CD4-positive, alpha-beta T cell treated with Interleukin-4 for 4 hours (primary cell): ENCODE measurements around the gene GSDME.
"Not testable (repeated sequence)": the region's sequence is repeated elsewhere in the genome, so short reads cannot be mapped to it uniquely, and the experiment has no call there.

Experiments used
- DNase-seq: peaks from one replicate; pipeline ENCODE4 v3.0.0-alpha.2; 2020

Gene GSDME

DNA sequence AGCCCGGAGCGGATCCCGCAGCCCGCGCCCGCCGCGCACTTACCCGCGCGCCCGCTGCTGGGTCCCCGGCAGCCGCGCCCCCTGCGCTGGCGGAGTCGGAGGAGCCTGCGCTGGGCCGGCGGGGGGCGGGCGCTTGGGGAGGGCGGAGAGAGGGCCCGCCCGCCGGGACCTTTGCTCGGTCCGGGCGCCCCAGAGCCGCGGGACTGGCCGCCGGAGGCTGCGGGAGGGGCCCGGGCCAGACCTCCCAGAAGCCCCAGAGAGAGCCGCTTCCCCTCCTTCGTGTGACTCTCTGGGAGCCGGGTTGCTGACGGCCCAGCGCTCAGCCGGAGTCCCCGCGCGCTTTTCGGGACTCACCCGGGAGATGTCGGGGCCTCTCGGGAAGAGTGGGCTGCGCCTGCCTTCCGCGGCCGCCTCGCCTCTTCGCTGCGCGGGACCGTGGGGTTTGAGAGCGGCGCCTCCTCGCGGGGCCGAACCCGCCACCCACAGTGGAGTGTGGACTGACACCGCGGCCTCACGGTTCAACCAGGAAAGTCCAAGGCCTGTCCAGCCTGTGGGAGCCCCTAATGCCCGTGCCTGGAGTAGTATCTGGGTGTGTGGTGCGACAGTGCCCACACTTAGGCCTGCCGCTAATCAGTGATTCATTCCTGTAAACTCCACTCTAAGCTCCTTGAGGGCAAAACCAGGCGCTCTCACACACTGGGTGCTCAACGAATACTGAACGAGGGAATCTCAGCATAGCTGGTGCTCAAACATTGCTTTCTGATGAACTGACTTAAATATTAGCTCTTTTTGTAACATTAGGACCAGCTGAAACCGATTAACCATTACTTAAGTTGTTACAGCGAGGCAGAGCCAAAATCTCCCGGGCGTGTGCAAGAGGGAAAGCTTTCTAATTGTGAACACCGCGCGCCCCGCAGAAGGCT, at the start of gene GSDME:
Gene GSDME (minus strand): TSS at position 112 of the 923 bp plus-strand sequence. CDS start 7,690 bp downstream, outside the sequence.
- no peak for DNase-seq

DNA sequence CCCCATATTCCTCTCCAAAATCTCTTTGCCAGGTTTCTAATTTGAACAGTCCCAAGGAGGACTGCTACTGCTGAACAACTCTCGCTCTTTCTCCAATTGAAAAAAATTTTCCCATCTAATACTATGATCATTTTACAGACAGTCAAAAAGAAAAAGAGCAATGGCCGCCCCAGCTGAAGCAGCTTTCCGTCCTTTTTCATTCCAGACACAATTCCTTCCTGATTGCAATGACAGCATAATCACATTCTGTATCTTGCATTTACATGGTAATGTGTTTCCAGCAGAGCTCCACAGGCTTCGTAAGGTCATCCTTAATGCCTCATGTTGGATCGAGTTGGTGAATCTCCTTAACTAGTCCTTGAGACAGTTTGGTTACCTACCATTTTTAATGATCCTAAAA, 45.0 kb upstream of the GSDME start:
- no peak for DNase-seq

DNA sequence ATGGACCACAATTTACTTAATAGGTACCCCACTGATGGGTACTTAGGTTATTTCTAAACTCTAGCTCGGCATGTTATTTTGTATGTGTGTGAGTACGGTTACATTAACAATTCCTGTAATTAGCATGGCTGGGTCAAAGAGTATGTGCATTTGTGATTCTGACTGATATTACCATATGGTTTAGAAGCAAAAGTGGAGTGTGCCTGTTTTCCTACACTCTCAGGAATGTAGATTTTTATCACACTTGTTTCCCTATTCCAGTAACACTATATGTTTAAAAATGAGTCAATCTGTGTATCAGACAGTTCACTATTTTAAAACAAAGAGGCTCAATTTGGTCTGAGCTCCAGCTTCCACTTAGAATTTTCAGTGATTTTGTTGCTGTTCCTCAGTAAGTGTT, 44.6 kb upstream of the GSDME start:
- no peak for DNase-seq

DNA sequence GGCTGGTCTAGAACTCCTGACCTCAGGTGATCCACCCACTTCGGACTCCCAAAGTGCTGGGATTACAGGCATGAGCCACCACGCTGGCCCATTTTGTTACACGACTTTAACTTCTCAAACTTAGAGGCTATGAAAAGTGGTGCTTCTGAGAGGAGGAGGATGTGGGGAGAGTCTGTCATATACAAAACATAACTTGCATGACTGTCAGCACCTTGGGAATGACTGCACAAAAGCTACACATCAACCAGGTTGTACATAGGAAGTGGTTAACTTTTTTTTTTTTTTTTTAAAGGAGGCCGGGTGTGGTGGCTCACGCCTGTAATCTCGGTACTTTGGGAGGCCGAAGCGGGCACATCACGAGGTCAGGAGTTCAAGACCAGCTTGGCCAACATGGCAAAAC, 43.4 kb upstream of the GSDME start:
- no peak for DNase-seq

DNA sequence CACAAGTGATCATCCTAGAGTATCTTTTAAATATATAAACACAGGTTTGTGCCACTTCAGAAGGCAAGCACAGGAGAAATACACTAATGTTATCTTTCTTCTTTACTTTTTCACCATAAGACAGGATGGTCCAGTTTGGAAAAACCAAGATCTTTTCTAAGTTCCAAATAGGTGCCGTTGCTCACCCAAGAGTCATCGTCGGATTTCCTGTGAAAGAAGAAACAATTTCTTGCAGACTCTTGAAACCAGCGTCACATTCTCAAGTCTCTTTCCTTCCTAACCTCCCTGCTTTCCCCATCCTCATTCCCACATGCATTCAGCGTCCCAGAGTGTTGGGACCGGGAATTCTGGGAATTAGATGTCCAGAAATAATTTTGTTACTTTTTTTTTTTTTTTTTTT, 42.8 kb upstream of the GSDME start:
- no peak for DNase-seq

DNA sequence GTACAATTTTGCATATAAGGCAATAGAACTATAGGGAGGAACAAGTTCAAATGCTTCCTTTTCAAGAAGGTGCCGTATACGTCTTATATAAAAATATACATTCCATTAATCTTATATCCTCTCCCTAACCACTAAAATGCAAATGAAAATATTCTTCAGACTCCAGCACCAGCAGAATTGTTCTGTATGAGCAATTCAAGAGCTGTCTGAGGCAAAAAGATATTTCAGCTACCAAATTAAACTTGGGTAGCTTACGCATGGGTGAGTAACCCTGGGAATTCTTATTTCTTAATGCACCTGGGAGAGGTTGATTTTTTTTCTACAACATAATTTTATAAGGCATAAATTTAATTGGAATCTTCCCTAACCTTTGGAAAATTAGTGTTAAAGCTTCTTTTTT, 42.2 kb upstream of the GSDME start:
- DNase-seq, result no peak

DNA sequence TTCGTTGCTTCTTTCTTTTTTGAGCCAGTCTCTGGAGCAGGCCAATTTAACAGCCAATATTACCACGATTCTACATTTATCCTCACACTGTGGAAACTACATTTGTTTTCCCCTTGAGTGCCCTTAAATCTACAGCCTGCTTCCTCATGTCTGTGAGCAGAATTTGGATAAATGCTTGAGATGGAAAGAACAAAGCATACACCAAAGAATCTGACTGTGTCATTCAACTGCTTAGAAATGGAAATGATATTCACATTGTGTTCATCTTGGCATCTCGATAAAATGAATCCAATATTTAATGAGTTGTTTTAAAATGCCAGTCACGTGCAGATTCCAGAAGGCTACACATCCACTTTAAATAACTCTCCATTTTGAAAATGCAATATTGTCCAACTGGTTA, 41.0 kb upstream of the GSDME start:
- no peak for DNase-seq

DNA sequence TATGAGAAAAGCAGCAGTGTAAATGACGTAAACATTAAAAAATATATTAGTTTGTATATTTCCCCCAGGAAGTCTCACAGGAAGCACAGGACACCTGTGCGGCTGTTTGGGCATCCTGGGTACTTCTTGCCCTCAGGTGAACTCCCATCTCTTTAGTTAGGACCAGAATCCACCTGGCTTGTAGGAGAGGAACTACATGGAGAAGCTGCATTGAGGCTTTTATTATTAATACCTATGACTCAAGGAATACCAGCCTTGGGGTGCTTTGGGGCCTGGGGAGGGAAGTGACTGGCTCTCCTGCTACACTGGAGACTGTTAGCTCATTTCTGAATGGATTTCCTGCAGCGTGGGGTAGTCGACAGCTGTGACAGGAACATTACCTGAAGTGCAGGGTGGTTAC, 40.0 kb upstream of the GSDME start:
- DNase-seq, result no peak

DNA sequence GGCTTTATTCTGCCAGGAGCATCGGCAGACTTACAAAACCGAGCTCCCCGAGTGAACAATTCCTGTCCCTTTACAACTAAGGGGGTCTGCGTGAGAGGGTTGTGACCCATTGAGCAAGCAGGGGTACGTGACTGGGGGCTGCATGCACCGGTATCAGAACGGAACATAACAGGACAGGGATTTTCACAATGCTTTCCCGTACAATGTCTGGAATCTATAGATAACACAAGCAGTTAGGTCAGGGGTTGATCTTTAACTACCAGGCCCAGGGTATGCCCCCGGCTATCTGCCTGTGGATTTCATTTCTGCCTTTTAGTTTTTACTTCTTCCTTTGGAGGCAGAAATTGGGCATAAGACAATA, 38.1 kb upstream of the GSDME start:
- no peak for DNase-seq

DNA sequence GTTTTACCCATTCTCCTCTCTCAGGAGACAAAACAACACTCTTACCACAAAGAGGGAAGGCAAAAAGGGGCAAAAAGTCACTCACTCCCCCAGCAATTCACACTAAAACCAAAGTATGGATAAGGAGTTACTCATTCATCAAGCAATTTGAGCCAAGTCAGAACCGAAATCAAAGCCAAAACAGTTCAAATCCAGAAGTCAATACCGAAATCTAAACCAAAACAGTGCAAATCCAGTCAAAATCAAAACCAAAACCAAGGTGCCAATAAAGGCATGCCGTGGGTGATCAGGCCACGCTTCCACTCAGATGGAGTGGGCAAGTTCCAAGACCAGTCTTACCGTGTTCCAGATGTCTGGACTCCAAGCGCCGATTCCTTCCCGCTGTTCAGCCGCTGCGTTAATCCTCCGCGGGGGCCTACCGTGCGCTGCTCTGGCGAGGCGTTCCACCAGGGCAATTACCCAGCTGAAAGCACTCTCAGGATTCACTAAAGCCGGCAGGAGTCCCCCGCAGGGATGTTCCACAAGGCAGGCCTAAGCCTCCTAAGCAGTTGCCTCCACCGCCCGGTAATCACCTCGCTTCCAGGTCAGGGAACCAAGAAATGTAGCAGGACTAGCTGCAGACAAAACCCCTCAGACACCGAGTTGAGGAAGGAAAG, 37.6 kb upstream of the GSDME start:
- DNase-seq, result not testable (repeated sequence)

DNA sequence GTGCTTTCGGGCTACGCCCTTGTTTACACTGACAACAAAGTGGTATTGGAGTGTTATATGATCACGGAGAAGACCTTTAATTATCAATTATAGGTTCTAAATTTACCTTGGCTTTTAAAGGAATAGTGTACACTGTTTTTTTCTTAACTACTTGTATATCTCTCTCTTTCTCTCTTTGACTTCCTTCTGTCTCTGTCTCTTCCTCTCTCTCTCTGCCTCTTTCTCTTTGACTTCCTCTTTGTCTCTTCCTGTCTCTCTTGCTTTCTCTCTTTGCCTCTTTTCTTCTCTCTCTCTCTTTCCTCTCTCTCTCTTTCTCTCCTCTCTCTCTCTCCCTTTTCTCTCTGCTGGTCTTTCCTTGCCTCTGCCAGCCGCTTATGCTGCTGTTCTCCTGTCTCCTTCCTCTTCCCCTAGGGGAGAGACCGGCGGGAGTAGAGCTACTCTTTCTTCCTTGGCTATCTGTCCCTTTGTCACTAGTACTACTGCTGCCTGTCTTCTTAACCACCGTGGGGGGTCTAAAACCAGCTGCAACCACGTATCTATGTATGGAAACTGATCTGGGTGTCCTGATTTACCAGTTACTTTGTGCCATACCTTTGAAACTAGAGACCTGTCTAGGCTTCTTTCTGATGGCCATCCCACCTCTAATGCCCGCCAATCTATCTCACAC, 36.9 kb upstream of the GSDME start:
- no peak for DNase-seq

DNA sequence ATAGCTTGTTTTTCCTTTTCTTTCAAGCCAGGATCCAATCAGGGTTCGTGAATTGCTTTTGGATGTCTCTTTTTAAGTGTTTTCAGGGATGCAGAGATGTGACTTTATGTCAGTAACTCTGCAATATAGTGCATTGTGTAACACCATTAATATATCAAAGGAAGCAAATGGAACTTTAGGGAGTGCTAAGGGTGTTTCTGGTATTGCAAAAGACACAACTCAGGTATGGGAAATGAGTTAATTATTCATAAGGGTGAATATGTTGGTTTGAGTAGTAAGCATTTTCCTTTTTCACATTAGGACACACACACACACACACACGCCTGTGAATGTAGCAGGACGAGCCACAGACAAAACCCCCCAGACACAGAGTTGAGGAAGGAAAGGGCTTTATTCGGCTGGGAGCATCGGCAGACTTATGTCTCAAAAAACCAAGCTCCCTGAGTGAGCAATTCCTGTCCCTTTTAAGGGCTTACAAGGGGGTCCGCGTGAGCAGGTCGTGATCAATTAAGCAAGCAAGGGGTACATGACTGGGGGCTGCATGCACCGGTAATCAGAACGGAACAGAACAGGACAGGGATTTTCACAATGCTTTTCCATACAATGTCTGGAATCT, 31.8 kb upstream of the GSDME start:
- no peak for DNase-seq

DNA sequence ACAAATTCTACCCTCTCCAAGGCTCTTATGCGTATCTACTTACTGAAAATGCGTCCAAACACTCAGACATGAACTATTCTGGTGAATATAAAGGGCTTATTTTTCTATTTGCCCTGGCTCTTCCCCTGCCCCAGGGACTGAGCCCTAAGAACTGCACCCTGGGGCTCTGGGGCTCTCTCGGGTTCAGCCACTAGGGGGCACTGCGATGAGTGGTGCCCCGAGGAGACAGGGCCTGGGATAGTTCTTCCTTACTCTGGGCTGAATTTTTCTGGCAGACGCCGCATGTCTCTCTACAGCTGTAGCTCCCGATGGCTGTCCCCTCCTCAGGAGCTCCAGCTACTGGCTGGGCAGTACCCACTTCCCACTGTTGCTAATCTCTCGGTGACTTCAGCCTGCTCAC, 30.8 kb upstream of the GSDME start:
- DNase-seq, result no peak

DNA sequence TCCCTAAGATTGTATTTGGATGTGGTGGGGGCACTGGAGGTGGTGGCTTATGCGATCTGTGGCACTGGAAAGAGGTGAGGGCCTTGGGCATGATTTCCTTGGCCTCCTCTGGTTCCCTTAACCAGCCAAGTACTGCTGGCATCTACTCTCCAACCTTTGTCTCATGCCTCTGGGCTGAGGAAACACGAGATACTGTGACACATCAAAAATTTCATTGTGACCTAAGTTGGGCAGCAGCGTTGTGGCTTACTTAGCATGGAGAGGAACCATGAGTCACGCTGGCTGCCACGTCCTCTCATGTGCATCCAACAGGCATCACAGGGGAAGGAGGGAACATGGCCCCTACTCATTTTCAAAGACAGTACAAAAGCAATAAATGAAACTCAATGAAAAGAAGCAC, 29.7 kb upstream of the GSDME start:
- no peak for DNase-seq

DNA sequence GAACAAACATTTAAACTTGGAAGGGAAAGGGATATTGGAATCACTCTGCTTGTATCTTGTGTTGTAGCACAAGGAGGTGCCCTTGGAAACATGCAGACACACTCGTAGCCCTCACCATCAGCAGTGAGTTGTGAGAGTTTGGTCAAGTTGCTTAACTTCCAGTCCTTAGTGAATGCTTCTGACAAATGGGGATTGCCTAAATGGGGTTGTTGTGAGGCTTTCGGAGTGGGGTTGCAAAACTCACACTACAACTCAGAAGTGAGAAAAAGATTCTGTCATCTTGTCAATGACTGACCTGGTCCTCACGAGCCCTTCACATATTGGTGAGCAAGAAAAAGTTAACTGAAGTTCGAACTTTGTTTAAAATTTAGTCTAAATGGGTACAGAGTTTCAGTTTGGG, 29.0 kb upstream of the GSDME start:
- no peak for DNase-seq

DNA sequence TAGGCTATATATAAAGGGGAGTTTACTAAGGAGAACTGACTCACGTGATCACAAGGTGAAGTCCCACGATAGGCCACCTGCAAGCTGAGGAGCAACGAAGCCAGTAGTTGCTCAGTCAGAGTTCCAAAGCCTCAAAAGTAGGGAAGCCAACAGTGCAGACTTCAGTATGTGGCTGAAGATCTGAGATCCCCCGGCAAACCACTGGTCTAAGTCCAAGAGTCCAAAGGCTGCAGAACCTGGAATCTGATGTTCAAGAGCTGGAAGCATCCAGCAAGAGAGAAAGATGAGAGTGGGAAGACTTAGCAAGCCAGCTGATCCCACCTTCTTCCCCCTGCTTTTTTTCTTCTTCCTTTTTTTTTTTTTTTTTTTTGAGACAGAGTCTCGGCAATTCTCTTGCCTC, 27.0 kb upstream of the GSDME start:
- DNase-seq, result no peak

DNA sequence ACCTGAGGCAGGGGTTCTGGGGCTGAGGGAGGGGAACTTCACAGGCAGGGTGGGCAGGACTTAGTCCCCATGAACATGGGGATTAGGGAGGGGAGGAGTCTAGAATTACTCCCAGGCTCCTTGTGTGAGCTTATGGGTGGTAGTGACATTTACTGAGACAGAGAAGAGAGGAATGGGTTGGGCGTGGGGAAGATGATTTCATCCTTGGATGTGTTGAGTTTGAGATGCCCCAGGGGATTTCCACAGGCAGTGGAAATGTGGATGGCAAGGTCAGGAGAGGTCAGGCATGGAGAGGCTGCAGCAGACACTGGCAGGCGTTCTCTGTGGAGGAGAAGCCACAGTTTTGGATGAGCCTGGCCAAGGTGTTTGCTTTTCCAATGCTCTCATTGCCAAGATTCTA, 26.4 kb upstream of the GSDME start:
- DNase-seq, result no peak

DNA sequence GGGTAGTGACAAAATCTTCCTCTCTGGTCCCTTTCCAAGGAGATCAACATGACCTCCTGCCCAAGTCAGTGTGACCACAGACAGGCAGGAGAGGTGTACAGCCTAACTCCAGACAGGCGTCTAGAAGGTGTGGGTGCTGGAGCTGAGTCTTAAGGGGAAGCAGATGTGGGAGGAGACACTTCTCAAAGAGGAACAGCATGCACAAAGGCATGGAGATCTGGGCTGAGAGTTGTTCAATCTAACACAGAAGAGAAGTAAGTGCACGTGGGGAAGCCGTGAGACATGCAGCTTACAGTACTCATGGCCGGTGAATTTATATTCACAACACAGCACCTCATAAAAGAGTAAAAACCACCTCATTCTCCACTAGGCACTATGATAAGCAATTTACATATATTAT, 23.8 kb upstream of the GSDME start:
- DNase-seq, result no peak

DNA sequence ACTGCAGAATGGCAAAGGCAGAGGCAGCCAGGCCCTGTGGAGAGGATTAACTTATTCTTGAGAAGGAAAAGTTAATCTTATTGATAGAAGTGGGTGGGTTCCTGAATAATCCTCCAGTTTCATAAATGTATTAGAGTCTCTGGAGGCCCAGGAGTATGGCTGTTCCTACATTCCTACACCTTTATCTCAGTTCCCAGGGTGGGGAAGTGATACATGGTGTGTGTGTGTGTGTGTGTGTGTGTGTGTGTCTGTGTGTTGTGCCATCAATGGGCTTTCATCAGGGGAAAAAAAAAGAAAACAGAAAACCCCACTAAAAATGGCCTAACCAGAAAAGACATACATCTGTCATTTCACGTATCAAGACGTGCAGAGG, 22.0 kb upstream of the GSDME start:
- no peak for DNase-seq

DNA sequence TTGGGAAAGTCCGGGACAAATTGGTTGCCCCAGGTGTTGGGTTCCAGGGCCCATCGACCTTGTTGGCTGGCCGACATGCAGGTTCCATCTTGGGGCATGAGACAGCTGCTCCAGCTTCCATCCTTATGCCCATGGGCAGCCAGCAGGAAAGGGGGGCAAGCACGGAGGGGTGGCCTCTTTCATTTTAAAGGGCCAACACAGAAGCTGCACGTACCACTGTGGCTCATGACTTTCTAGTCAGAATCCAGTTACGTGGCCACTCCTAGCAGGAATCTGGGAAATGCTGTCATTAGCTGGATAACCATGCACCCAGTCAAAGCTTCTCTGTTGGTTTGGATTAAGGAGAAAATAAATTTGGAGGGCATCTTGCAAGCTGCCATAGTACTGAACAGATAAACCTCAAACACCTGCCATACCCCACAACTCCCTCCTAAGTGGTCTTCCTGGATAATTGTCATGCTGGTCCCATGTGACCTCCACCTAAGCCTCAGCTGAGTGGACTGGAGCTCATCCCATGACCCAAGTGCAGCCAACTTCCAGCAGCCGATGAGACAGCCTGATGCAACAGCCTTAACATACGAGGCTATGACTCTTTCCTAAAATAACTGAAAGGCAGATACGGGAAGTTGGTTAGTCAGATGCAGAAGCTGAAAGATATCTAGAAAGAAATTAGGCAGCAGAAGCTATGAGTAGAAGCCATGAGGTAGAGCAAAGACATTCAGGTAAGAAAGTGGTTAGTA, 21.4 kb upstream of the GSDME start:
- no peak for DNase-seq

DNA sequence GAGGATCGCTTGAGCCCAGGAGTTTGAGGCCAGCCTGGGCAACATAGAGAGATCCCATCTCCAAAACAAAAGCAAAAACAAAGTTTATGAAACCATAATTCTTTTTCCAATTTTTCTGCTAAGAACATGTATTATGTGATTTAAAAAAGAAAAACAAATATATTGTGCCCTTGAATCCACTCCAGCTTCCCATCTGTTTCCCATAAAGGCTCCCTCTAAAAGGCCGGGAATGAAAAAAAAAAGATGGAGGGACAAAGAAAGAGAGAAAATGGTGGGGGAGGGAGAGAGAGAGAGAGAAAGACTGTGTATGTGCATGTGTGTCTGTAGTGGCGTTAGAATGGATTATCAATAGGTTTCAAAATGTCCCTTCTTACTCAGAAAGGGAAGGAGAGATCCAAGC, 20.5 kb upstream of the GSDME start:
- DNase-seq, result no peak

DNA sequence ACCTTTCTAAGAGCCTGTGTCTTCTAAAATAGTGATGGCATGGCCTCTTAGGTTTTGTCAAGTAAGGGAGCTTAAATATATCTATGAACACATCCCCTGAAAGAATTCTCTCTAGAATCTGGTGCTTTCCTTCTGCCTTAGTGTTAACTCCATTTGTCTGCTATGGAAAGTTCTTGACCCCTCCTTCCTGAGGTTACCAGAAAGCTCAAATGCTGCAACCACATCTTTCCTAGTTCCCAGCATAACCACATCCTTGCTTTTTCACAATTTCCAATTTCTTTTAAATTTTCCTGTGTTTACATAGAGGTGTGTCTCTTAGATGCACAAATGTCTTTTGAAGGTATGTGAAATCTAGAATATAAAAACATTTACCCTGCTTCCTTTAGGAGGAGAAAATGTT, 16.4 kb upstream of the GSDME start:
- DNase-seq, result no peak

DNA sequence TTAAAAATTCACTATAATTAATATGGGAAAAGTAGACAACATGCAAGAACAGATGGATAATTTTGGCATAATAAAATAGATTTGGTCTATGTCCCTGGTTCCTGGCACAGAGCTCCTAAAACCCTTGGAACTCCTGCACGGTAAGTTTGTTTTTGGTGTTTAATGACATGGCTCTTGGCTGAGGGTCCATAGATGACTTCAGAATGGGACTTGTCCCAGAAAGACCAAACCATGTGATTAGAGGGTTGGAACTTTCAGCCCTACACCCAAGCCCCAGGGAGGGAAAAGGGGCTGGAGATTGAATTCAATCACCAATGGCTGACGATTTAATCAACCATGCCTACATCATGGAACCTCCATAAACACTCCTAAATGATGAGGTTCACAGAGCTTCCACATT, 12.6 kb upstream of the GSDME start:
- DNase-seq, result no peak
